DOHH2 (cell line): Measurements from ENCODE around the gene SAMD9.
"Not testable (repeated sequence)": the region's sequence is repeated elsewhere in the genome, so short reads cannot be mapped to it uniquely, and the experiment has no call there.

Source experiments
- H3F3A ChIP-seq: fragments of 200-600 bp; sonication (generic), shearing (Covaris generic); 2 replicates; pipeline ENCODE4 v1.6.0; 2016; ENCODE audit warnings: antibody characterized with exemption, mild to moderate bottlenecking; ENCODE audit not compliant: control insufficient read depth, insufficient read depth
- H3K27ac ChIP-seq: fragments of 200-600 bp; sonication (generic); 2 replicates; pipeline ENCODE4 v1.5.1; 2014; ENCODE audit warnings: low read depth, mild to moderate bottlenecking, low read length, moderate library complexity
- H3K27me3 ChIP-seq: fragments of 200-600 bp; sonication (generic); 2 replicates; pipeline ENCODE4 v1.6.1; 2014; ENCODE audit warnings: mild to moderate bottlenecking, low read length, mixed read lengths; ENCODE audit not compliant: control insufficient read depth
- H3K36me3 ChIP-seq: fragments of 200-600 bp; sonication (generic); 2 replicates; pipeline ENCODE4 v1.6.1; 2014; ENCODE audit warnings: mild to moderate bottlenecking, low read length, moderate library complexity, mixed read lengths; ENCODE audit not compliant: control insufficient read depth
- H3K4me1 ChIP-seq: fragments of 200-600 bp; sonication (generic); 2 replicates; pipeline ENCODE4 v1.6.1; 2014; ENCODE audit warnings: mild to moderate bottlenecking, low read length, mixed read lengths; ENCODE audit not compliant: control insufficient read depth
- H3K4me2 ChIP-seq: fragments of 200-600 bp; sonication (generic); 2 replicates; pipeline ENCODE4 v1.6.0; 2014; ENCODE audit warnings: mild to moderate bottlenecking, low read length, moderate library complexity
- H3K4me3 ChIP-seq: fragments of 200-600 bp; sonication (generic); 2 replicates; pipeline ENCODE4 v1.5.1; 2014; ENCODE audit warnings: mild to moderate bottlenecking, low read length, mixed read lengths
- H3K79me2 ChIP-seq: fragments of 200-600 bp; sonication (generic); 2 replicates; pipeline ENCODE4 v1.6.1; 2014; ENCODE audit warnings: mild to moderate bottlenecking, low read length, mixed read lengths; ENCODE audit not compliant: control insufficient read depth
- H3K9me2 ChIP-seq: fragments of 200-600 bp; sonication (generic); replicated peaks from 2 replicates; pipeline ENCODE4 v1.6.1; 2014; ENCODE audit warnings: mild to moderate bottlenecking, low read length, mixed read lengths; ENCODE audit not compliant: control insufficient read depth
- H3K9me3 ChIP-seq: fragments of 200-600 bp; sonication (generic); 2 replicates; pipeline ENCODE4 v1.6.1; 2014; ENCODE audit warnings: antibody characterized with exemption, low read length, mixed read lengths; ENCODE audit not compliant: control insufficient read depth, insufficient read depth
- H4K20me1 ChIP-seq: fragments of 200-600 bp; sonication (generic); 2 replicates; pipeline ENCODE4 v1.6.0; 2014; ENCODE audit warnings: low read depth, mild to moderate bottlenecking, antibody characterized with exemption, low read length, moderate library complexity; ENCODE audit not compliant: control insufficient read depth, insufficient read depth
- EZH2phosphoT487 ChIP-seq: fragments of 200-600 bp; sonication (generic); IDR thresholded peaks from 2 replicates; pipeline ENCODE4 v1.6.1; 2017; ENCODE audit warnings: borderline replicate concordance, mild to moderate bottlenecking, antibody characterized with exemption, low read length, moderate library complexity, mixed read lengths
- TF ChIP-seq, protein P1 (sequence below): fragments of 200-600 bp; sonication (generic); IDR thresholded peaks from one replicate; pipeline ENCODE4 v1.5.1; 2014; ENCODE audit warnings: antibody characterized with exemption, mild to moderate bottlenecking, low read depth, low read length; ENCODE audit not compliant: poor library complexity, severe bottlenecking

SAMD9 gene

DNA sequence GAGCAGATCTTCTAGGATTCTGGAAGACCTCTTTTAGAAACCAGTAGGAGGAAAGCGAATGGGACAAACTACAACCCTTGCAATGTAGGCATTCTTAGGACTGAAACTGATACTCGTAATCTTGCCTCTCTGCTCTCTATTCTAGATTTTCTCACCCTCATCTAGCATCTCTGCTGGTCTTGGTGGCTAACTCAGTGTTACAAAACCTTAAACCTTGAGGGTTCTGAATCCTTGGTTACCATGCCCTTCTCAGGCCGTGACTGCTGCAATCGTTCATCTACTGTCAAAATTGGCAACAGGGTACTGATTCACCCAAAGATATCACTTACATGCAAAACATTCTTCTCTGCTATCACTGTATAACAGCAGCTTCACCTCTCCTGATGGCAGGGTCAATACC is 55.2 kb downstream of the SAMD9 start:
- Histone ChIP-seq H3K27ac (no peak overlapping the region), H3F3A (no peaks in the 10 kb centered on the region), H3K4me3 (no peak overlapping the region)

DNA sequence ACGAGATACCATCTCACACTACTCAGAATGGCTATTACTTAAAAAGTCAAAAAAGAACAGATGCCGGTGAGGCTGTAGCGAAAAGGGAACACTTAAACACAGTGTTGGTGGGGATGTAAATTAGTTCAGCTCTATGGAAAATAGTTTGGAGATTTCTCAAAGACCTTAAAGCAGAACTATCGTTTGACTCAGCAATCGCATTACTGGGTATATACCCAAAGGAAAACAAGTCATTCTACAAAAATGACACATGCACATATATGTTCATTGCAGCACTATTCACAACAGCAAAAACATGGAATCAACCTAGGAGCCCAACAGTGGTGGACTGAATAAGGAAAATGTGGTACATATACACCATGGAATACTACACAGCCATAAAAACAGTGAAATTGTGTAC is 56.9 kb downstream of the SAMD9 start:
- no peaks in the 10 kb centered on the region for H3F3A ChIP-seq
- H3K4me2 ChIP-seq, result no peak overlapping the region
- H3K27me3 ChIP-seq, result peaks cover 20% of the 10 kb centered on the region
- no peak overlapping the region for H3K4me3 ChIP-seq
- H3K79me2 ChIP-seq, result no peaks in the 10 kb centered on the region
- no peaks in the 10 kb centered on the region for H4K20me1 ChIP-seq
- TF ChIP-seq EZH2phosphoT487, result no peak
- TF ChIP-seq, protein P1, sequence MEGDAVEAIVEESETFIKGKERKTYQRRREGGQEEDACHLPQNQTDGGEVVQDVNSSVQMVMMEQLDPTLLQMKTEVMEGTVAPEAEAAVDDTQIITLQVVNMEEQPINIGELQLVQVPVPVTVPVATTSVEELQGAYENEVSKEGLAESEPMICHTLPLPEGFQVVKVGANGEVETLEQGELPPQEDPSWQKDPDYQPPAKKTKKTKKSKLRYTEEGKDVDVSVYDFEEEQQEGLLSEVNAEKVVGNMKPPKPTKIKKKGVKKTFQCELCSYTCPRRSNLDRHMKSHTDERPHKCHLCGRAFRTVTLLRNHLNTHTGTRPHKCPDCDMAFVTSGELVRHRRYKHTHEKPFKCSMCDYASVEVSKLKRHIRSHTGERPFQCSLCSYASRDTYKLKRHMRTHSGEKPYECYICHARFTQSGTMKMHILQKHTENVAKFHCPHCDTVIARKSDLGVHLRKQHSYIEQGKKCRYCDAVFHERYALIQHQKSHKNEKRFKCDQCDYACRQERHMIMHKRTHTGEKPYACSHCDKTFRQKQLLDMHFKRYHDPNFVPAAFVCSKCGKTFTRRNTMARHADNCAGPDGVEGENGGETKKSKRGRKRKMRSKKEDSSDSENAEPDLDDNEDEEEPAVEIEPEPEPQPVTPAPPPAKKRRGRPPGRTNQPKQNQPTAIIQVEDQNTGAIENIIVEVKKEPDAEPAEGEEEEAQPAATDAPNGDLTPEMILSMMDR, result no peak
- no peaks in the 10 kb centered on the region for H3K9me2 ChIP-seq
- no peaks in the 10 kb centered on the region for H3K9me3 ChIP-seq
- no peaks in the 10 kb centered on the region for H3K4me1 ChIP-seq
- H3K36me3 ChIP-seq, result no peaks in the 10 kb centered on the region
- no peak overlapping the region for H3K27ac ChIP-seq

More for the DNA sequence above, 55.2 kb downstream of the SAMD9 start:
- no peaks in the 10 kb centered on the region for H3K9me2 ChIP-seq
- no peak overlapping the region for H3K4me2 ChIP-seq
- H4K20me1 ChIP-seq, result no peaks in the 10 kb centered on the region
- H3K27me3 ChIP-seq, result peaks cover 20% of the 10 kb centered on the region
- H3K9me3 ChIP-seq, result no peaks in the 10 kb centered on the region
- H3K36me3 ChIP-seq, result no peaks in the 10 kb centered on the region
- H3K79me2 ChIP-seq, result no peaks in the 10 kb centered on the region
- H3K4me1 ChIP-seq, result no peaks in the 10 kb centered on the region
- TF ChIP-seq, protein P1, result no peak
- no peak for TF ChIP-seq EZH2phosphoT487

DNA sequence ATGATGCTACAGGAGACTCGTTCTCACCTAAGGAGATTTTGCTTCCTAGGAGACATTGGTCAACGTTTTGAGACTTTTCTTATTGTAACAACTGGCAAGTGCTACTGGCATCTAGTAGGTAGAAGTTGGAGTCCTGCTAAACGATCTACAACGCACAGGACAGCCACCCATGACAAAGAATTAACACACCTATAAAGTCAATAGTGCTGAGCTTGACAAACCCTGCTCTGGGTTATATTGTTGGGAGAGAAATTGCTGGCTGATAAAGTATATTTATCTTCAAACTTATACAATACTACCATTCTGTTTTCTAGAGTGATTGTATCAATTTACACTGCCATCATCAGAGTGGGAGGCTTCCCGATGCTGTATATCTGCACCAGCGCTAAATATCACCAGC is 57.8 kb downstream of the SAMD9 start:
- Histone ChIP-seq H3K9me3 (no peaks in the 10 kb centered on the region), H3K79me2 (no peaks in the 10 kb centered on the region), H3K36me3 (no peaks in the 10 kb centered on the region), H3F3A (no peaks in the 10 kb centered on the region), H3K4me1 (peaks cover 3% of the 10 kb centered on the region), H3K4me3 (no peak overlapping the region), H3K9me2 (no peaks in the 10 kb centered on the region), H3K27ac (no peak overlapping the region), H4K20me1 (no peaks in the 10 kb centered on the region), H3K4me2 (no peak overlapping the region), H3K27me3 (peaks cover 20% of the 10 kb centered on the region)
- TF ChIP-seq EZH2phosphoT487, result no peak
- TF ChIP-seq, protein P1, result no peak

DNA sequence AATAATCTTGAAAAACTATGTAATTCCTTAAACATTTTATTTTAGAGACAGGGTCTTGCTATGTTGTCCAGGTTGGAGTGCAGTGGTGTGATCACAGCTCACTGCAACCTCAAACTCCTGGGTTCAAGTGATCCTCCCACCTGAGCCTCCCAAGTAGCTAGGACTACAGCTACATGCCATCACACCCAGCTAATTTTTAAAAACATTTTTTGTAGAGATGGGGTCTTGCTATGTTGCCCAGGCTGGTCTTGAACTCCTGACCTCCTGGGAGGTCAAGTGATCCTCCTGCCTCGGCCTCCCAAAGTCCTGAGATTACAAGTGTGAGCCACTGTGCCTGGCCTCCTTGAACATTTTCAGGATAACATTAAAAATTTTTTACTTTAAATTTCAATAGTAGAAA is 61.2 kb downstream of the SAMD9 start:
- not testable (repeated sequence) for H3K4me3 ChIP-seq, H3K9me2 ChIP-seq, H4K20me1 ChIP-seq, H3K4me2 ChIP-seq, H3K36me3 ChIP-seq, H3K27ac ChIP-seq, H3K9me3 ChIP-seq, H3K79me2 ChIP-seq, H3F3A ChIP-seq
- H3K27me3 ChIP-seq, result peaks cover 14% of the 10 kb centered on the region
- H3K4me1 ChIP-seq, result peaks cover 21% of the 10 kb centered on the region
